Suprapubic skin (tissue), 4 donors: ENCODE measurements around the gene OLFM1. TPM values are rescaled to one million over a fixed set of nuclear protein-coding genes. Genes with fewer than 3 reads are reported as not detected.

Source experiments
- DNase-seq, 2 donors: peaks; one replicate each; pipeline ENCODE4 v3.0.0-alpha.2; 2019; ENCODE audit warnings: low spot score in 2 of 2
- H3K27ac ChIP-seq: fragments of 200-600 bp; sonication (generic); one replicate; pipeline ENCODE4 v1.5.1; 2019
- H3K27me3 ChIP-seq: fragments of 200-600 bp; sonication (generic); one replicate; pipeline ENCODE4 v1.5.1; 2019
- H3K36me3 ChIP-seq: fragments of 200-600 bp; sonication (generic); one replicate; pipeline ENCODE4 v1.5.1; 2019
- H3K4me1 ChIP-seq: fragments of 200-600 bp; sonication (generic); one replicate; pipeline ENCODE4 v1.5.1; 2019
- H3K4me3 ChIP-seq: fragments of 200-600 bp; sonication (generic); one replicate; pipeline ENCODE4 v1.5.1; 2019; ENCODE audit warnings: mild to moderate bottlenecking
- H3K9me3 ChIP-seq: fragments of 200-600 bp; sonication (generic); one replicate; pipeline ENCODE4 v1.5.1; 2019
- CTCF ChIP-seq, 2 donors: fragments of 200-600 bp in 1 of 2; fragments of 450-650 bp in 1 of 2; sonication (generic) in 1 of 2; IDR thresholded peaks; one replicate each; pipeline ENCODE4 v1.5.1; 2016 to 2019; ENCODE audit warnings: antibody characterized with exemption in 2 of 2, mild to moderate bottlenecking in 1 of 2, moderate library complexity in 1 of 2
- EP300 ChIP-seq: sonication (generic); formaldehyde crosslinking; IDR thresholded peaks from one replicate; pipeline ENCODE4 v1.6.1; 2017; ENCODE audit warnings: antibody characterized with exemption
- POLR2A ChIP-seq, 2 donors: fragments of 450-650 bp; IDR thresholded peaks; one replicate each; pipeline ENCODE4 v1.6.1; 2017; ENCODE audit warnings: antibody characterized with exemption in 2 of 2, mild to moderate bottlenecking in 2 of 2, moderate library complexity in 2 of 2
- POLR2AphosphoS5 ChIP-seq, 3 donors: sonication (generic); formaldehyde crosslinking; IDR thresholded peaks; one replicate each; pipeline ENCODE4 v1.6.1; 2017; ENCODE audit warnings: antibody characterized with exemption in 3 of 3
- WGBS: methylation state at CpG from one replicate; pipeline ENCODE4 v1.1.5; 2018; 5-methylcytosine and 5-hydroxymethylcytosine counted together
- total RNA-seq, 4 donors: library from RNA; depleted of rRNA; stranded (reverse); fragments of >200 nt; gene quantifications; one replicate each; pipeline ENCODE4 v1.1.0, GENCODE V29; 2016

Gene OLFM1
- total RNA-seq, 4 donors from 2014 or later, result 4.0 to 15.4 (median 11.7) TPM

- Histone ChIP-seq H3K27ac (no peak overlapping the region), H3K27me3 (peaks cover 52% of the 10 kb centered on the region), H3K4me3 (no peak overlapping the region), H3K9me3 (no peaks in the 10 kb centered on the region), H3K4me1 (peaks cover 4% of the 10 kb centered on the region), H3K36me3 (no peaks in the 10 kb centered on the region)
- 62% methylated on average over 16 of the region's 16 CpGs for whole genome bisulfite sequencing
- peak in 1 of 2 donors; percentile 24 for DNase-seq
- no peak for TF ChIP-seq POLR2A (IDR thresholded peaks at IDR 0.05)
- TF ChIP-seq POLR2AphosphoS5 (IDR thresholded peaks at IDR 0.05), result no peak
- no peak for TF ChIP-seq EP300
- TF ChIP-seq CTCF (IDR thresholded peaks at IDR 0.05), result no peak
These were observed 46.6 kb upstream of the OLFM1 start for GRCh38 chr9:135040892-135041291.

- WGBS, result 90% methylated on average over 11 of the region's 11 CpGs
- peaks cover 4% of the 10 kb centered on the region for H3K4me1 ChIP-seq
- no peaks in the 10 kb centered on the region for H3K36me3 ChIP-seq
- no peak overlapping the region for H3K4me3 ChIP-seq
- TF ChIP-seq CTCF (IDR thresholded peaks at IDR 0.05) (no peak), EP300 (no peak), POLR2A (IDR thresholded peaks at IDR 0.05) (no peak), POLR2AphosphoS5 (IDR thresholded peaks at IDR 0.05) (no peak)
- H3K27ac ChIP-seq, result no peak overlapping the region
- H3K27me3 ChIP-seq, result peaks cover 39% of the 10 kb centered on the region
- peak in 1 of 2 donors; percentile 41 for DNase-seq
- no peaks in the 10 kb centered on the region for H3K9me3 ChIP-seq
These were observed 44.1 kb upstream of the OLFM1 start for GRCh38 chr9:135043345-135043744.

DNA sequence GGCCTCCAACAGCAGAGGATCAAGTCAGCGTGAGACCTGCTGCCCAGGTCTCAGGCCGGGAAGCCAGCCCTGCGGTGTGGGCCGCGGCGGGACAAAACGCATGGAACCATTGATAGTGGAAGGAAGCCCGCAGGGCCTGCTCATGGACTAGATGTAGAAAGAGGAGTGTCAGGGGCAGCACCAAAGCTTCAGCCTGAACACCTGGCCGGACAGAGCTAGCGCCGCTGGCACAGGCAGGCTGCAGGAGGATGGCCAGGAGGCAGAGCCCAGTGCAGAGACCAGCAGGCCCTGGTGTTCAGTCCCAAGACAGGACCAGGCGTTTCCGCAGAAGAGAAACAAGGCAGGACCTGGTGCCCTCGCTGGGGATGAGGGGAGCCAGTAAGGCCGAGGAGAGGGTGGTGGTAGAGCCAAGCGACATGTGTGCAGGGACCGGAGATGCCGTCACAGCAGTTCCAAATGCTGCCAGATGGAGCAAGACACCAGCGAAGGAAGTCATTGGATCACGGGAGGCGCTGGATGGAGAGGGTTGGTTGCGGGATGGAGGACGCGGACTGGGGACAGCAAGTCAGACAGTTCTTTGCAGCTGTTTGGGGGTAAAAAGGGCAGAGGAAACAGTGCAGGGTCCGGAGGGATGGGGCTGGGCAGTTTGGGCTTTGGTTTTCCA is 42.1 kb upstream of the OLFM1 start:
- 91% methylated on average over 24 of the region's 25 CpGs for WGBS
- Histone ChIP-seq H3K27ac (no peak overlapping the region), H3K9me3 (no peaks in the 10 kb centered on the region)

GRCh38 chr9:135045928-135046738 is 41.3 kb upstream of the OLFM1 start:
- DNase-seq, result peak; percentile 38 to 56
- Histone ChIP-seq H3K4me1 (peaks cover 4% of the 10 kb centered on the region), H3K9me3 (no peaks in the 10 kb centered on the region), H3K4me3 (no peak overlapping the region), H3K36me3 (no peaks in the 10 kb centered on the region), H3K27ac (no peak overlapping the region), H3K27me3 (peaks cover 35% of the 10 kb centered on the region)
- TF ChIP-seq POLR2A (IDR thresholded peaks at IDR 0.05) (no peak), CTCF (IDR thresholded peaks at IDR 0.05) (no peak), EP300 (no peak), POLR2AphosphoS5 (IDR thresholded peaks at IDR 0.05) (no peak)
- WGBS, result 91% methylated on average over 14 of the region's 18 CpGs

More for the DNA sequence above, 42.1 kb upstream of the OLFM1 start:
- DNase-seq, result peak in 1 of 2 donors; percentile 31
- H3K4me3 ChIP-seq, result no peak overlapping the region
- H3K27me3 ChIP-seq, result peaks cover 37% of the 10 kb centered on the region
- peaks cover 4% of the 10 kb centered on the region for H3K4me1 ChIP-seq
- no peaks in the 10 kb centered on the region for H3K36me3 ChIP-seq
- no peak for TF ChIP-seq POLR2AphosphoS5 (IDR thresholded peaks at IDR 0.05)
- no peak for TF ChIP-seq POLR2A (IDR thresholded peaks at IDR 0.05)
- TF ChIP-seq CTCF (IDR thresholded peaks at IDR 0.05), result no peak
- TF ChIP-seq EP300, result no peak

DNA sequence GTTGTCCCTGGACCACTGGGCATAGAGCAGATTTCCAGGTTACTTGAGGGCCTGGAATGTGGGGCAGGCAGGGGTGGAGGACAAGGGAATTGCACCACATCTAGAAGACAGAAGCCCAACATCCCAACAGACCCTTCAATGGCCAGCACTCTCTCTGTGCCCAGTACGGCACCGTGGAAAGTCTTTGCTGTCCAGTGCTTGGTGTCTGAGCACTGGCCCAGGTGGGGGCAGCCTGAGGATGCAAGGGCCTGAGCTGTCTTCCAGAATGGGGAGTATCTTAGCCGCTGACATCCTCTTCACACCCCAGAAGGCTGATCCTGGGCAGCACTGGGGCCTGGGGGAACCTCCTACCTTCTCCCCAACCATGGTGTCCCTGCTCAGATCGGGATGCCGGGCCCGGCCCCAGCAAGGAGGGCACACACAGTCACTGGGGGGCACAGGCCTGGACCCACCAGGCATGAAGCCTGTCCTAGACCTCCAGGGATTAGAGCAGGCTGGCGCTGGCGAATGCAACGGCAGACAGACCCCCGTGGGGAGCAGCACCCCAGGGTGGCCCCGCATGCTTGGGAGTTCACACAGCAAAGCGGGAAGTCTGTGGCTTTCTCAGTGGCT is 40.6 kb upstream of the OLFM1 start:
- H3K36me3 ChIP-seq, result no peaks in the 10 kb centered on the region
- H3K4me1 ChIP-seq, result peaks cover 3% of the 10 kb centered on the region
- peaks cover 35% of the 10 kb centered on the region for H3K27me3 ChIP-seq
- peak; percentile 25 to 63 for DNase-seq
- 100% methylated on average over 2 of the region's 12 CpGs for WGBS
- H3K9me3 ChIP-seq, result no peaks in the 10 kb centered on the region
- H3K27ac ChIP-seq, result no peak overlapping the region
- no peak overlapping the region for H3K4me3 ChIP-seq
- TF ChIP-seq EP300 (no peak), CTCF (IDR thresholded peaks at IDR 0.05) (no peak), POLR2AphosphoS5 (IDR thresholded peaks at IDR 0.05) (no peak), POLR2A (IDR thresholded peaks at IDR 0.05) (no peak)
